ENCODE data around the gene MSRB3. TPM values are rescaled to one million over a fixed set of nuclear protein-coding genes. Genes with fewer than 3 reads are reported as not detected.
A peak's percentile ranks its signal among the peaks of the same experiment; 100 is the strongest.

The MSRB3 gene
- total RNA-seq, 4 donors from 2014 or later, result 21.7 to 56.9 (median 26.4) TPM

GRCh38 chr12:65335021-65335714 lies 56.7 kb downstream of the MSRB3 start:
- in situ Hi-C loops (cut with MboI; ENCODE audit: low pct_ligation_motif_present in 1 of 4, low pct_unique_long_range_greater_than_20kb in 1 of 4, low sequenced_read_pairs in 3 of 4), result no loop called here
- Histone ChIP-seq H3K4me3 (no peak overlapping the region), H3K4me1 (peaks cover 0 to 4% (median 0%) of the 10 kb centered on the region in 4 donors), H3K36me3 (no peaks in the 10 kb centered on the region), H3K27me3 (no peaks in the 10 kb centered on the region), H3K9me3 (no peaks in the 10 kb centered on the region), H3K27ac (peak overlapping the region in 3 of 4 donors; percentile 4 to 21 (median 19))
- TF ChIP-seq POLR2A (IDR thresholded peaks at IDR 0.05) (no peak), POLR2AphosphoS5 (IDR thresholded peaks at IDR 0.05) (peak in 2 of 3 donors; percentile 48 to 49)
- DNase-seq, result no peak
- intact Hi-C loops (cut with DNase I; ENCODE audit: low total_unique reads), result loop anchor here (10.0 kb wide), 1 partner anchor 860 kb away; no protein-coding TSS in a partner anchor
- 50 to 54% methylated on average over 1 to 5 of the region's 5 CpGs for WGBS, 2 donors (ENCODE audit: low coverage in 1 of 2)

GRCh38 chr12:65335981-65336380 lies 57.5 kb downstream of the MSRB3 start:
- Histone ChIP-seq H3K4me3 (no peak overlapping the region), H3K27ac (peak overlapping the region in 3 of 4 donors; percentile 4 to 21 (median 19)), H3K36me3 (no peaks in the 10 kb centered on the region), H3K27me3 (no peaks in the 10 kb centered on the region), H3K9me3 (no peaks in the 10 kb centered on the region), H3K4me1 (peaks cover 0 to 4% (median 0%) of the 10 kb centered on the region in 4 donors)
- 76% methylated on average over 1 of the region's 1 CpG; no CpG with 5 or more reads in 1 of the 2 donors for WGBS, 2 donors (ENCODE audit: low coverage in 1 of 2)
- in situ Hi-C loops (cut with MboI; ENCODE audit: low pct_ligation_motif_present in 1 of 4, low pct_unique_long_range_greater_than_20kb in 1 of 4, low sequenced_read_pairs in 3 of 4), result no loop called here
- TF ChIP-seq CTCF (IDR thresholded peaks at IDR 0.05) (no peak), POLR2AphosphoS5 (IDR thresholded peaks at IDR 0.05) (no peak), POLR2A (IDR thresholded peaks at IDR 0.05) (no peak), EP300 (IDR thresholded peaks at IDR 0.05; ENCODE audit: low read depth) (no peak)
- intact Hi-C loops (cut with DNase I; ENCODE audit: low total_unique reads), result loop anchor here (10.0 kb wide), 1 partner anchor 861 kb away; no protein-coding TSS in a partner anchor
- DNase-seq, result no peak

GRCh38 chr12:65339161-65339560 lies 60.7 kb downstream of the MSRB3 start:
- Histone ChIP-seq H3K4me3 (no peak overlapping the region), H3K27me3 (no peaks in the 10 kb centered on the region), H3K9me3 (no peaks in the 10 kb centered on the region), H3K27ac (no peak overlapping the region), H3K4me1 (peaks cover 0 to 4% (median 0%) of the 10 kb centered on the region in 4 donors), H3K36me3 (no peaks in the 10 kb centered on the region)
- 81 to 88% methylated on average over 1 of the region's 1 CpG for WGBS, 2 donors (ENCODE audit: low coverage in 1 of 2)
- in situ Hi-C loops (cut with MboI; ENCODE audit: low pct_ligation_motif_present in 1 of 4, low pct_unique_long_range_greater_than_20kb in 1 of 4, low sequenced_read_pairs in 3 of 4) (no loop called here), intact Hi-C loops (cut with DNase I; ENCODE audit: low total_unique reads) (loop anchor here (10.0 kb wide), 1 partner anchor 864 kb away; no protein-coding TSS in a partner anchor)
- DNase-seq, result no peak
- TF ChIP-seq CTCF (IDR thresholded peaks at IDR 0.05) (no peak), POLR2AphosphoS5 (IDR thresholded peaks at IDR 0.05) (no peak), EP300 (IDR thresholded peaks at IDR 0.05; ENCODE audit: low read depth) (no peak), POLR2A (IDR thresholded peaks at IDR 0.05) (no peak)

GRCh38 chr12:65343230-65343629 lies 64.7 kb downstream of the MSRB3 start:
- H3K36me3 ChIP-seq, result no peaks in the 10 kb centered on the region
- H3K4me1 ChIP-seq, result no peaks in the 10 kb centered on the region

More at GRCh38 chr12:65343230-65343629, 64.7 kb downstream of the MSRB3 start:
- no peaks in the 10 kb centered on the region for H3K27me3 ChIP-seq
- TF ChIP-seq CTCF (IDR thresholded peaks at IDR 0.05), result no peak
- TF ChIP-seq EP300 (IDR thresholded peaks at IDR 0.05; ENCODE audit: low read depth), result no peak
- TF ChIP-seq POLR2AphosphoS5 (IDR thresholded peaks at IDR 0.05), result no peak
- TF ChIP-seq POLR2A (IDR thresholded peaks at IDR 0.05), result no peak
- in situ Hi-C loops (cut with MboI; ENCODE audit: low pct_ligation_motif_present in 1 of 4, low pct_unique_long_range_greater_than_20kb in 1 of 4, low sequenced_read_pairs in 3 of 4) (no loop called here), intact Hi-C loops (cut with DNase I; ENCODE audit: low total_unique reads) (no loop called here)
- 74 to 78% methylated on average over 3 of the region's 3 CpGs for WGBS, 2 donors (ENCODE audit: low coverage in 1 of 2)
- no peak overlapping the region for H3K27ac ChIP-seq
- DNase-seq, result no peak
- no peak overlapping the region for H3K4me3 ChIP-seq
- no peaks in the 10 kb centered on the region for H3K9me3 ChIP-seq
